Cerebellar nuclear complex (tissue), 1 donor: ENCODE measurements around the gene USF2.

Experiments
- DNase-seq, 2 experiments: peaks; one replicate each; lab custom pipeline; 2025; lab: John Stamatoyannopoulos, UW

Gene USF2

GRCh38 chr19:35241417-35241816, 27.3 kb upstream of the USF2 start:
- no peak for DNase-seq

GRCh38 chr19:35246466-35247092, 22.2 kb upstream of the USF2 start:
- DNase-seq = no peak

- DNase-seq = no peak
Observed at GRCh38 chr19:35247526-35248309, 21.0 kb upstream of the USF2 start.

- no peak for DNase-seq
Observed at GRCh38 chr19:35248310-35249145, 20.2 kb upstream of the USF2 start, which contains the start of gene LSR. Gene LSR, plus strand, starts transcription at chr19:35249002. Its CDS starts 21 bp downstream, at chr19:35249023.

GRCh38 chr19:35249146-35249847, 19.5 kb upstream of the USF2 start:
- DNase-seq = no peak

- DNase-seq = no peak
Observed at GRCh38 chr19:35249848-35250711, 18.7 kb upstream of the USF2 start.

- DNase-seq = no peak
Observed at GRCh38 chr19:35251456-35251855, 17.3 kb upstream of the USF2 start.

- DNase-seq = no peak
Observed at GRCh38 chr19:35253316-35254286, 15.2 kb upstream of the USF2 start.

- no peak for DNase-seq
Observed at GRCh38 chr19:35254341-35255297, 14.1 kb upstream of the USF2 start.

- no peak for DNase-seq
Observed at GRCh38 chr19:35256566-35256965, 12.2 kb upstream of the USF2 start.

GRCh38 chr19:35257113-35257461, 11.7 kb upstream of the USF2 start:
- no peak for DNase-seq

GRCh38 chr19:35260694-35261304, 8.0 kb upstream of the USF2 start:
- DNase-seq = no peak

GRCh38 chr19:35261356-35262100, 7.2 kb upstream of the USF2 start:
- no peak for DNase-seq

- DNase-seq = no peak
Observed at GRCh38 chr19:35262101-35262761, 6.5 kb upstream of the USF2 start.

- no peak for DNase-seq
Observed at GRCh38 chr19:35264268-35265125, 4.3 kb upstream of the USF2 start.
